ENCODE data around the gene PANK1.
"Not testable (repeated sequence)": the region's sequence is repeated elsewhere in the genome, so short reads cannot be mapped to it uniquely, and the experiment has no call there.

PANK1 gene

DNA sequence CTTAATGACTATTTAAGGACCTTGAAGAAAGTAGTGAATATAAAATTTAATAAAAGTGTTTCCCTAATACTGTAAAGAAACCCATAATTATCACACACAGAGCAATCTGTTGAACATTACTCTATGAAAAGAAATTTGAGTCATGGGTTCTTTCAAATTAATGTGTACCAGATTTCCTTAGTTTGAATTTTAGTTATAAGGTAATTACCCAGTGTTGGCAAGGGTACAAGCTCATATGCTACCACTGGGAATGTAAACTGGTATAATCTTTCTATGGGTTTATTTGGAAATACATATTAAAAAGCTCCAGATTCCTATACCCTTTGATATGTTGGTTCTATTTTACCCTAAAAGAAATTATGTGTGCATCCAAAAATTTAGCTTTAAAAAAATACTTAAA lies 22.9 kb downstream of the PANK1 start:
- in situ Hi-C loops (cut with MboI; ENCODE audit: low sequenced_read_pairs): no loop called here

DNA sequence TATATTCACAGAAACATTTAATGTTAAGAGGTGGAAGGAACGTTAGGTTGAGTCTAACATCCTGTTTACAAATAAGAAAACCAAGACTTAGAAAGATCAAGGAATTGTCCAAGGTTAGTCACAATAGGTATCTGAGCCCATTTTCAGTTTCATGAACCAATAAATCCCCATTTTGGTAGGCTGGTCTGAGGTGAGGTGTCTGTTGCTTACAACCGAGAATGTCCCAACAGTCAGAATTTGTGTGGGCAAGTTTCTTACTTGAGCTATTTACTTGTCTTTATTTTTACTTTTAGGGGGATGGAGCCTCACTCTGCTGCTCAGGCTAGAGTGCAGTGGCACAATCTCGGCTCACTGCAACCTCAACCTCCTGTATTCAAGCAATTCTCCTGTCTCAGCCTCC lies 23.6 kb downstream of the PANK1 start:
- in situ Hi-C loops (cut with MboI; ENCODE audit: low sequenced_read_pairs): no loop called here

DNA sequence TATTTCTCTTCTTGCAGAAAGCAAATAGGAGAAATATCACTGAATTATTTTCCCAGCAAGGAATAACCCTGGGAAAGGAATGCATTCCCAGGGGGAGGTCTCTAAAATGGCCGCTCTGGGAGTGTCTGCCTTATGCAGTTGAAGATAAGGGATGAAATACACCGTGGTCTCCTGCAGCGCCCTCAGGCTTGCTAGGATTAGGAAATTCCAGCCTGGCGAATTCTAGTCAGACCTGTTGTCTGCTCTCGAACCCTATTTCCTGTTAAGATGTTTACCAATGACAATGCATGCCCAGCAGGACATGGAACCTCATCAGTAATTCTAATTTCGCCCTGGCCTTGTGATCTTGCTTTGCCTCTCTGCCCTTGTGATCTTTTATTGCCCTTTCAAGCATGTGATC lies 24.7 kb downstream of the PANK1 start:
- in situ Hi-C loops (cut with MboI; ENCODE audit: low sequenced_read_pairs): not testable (repeated sequence)

DNA sequence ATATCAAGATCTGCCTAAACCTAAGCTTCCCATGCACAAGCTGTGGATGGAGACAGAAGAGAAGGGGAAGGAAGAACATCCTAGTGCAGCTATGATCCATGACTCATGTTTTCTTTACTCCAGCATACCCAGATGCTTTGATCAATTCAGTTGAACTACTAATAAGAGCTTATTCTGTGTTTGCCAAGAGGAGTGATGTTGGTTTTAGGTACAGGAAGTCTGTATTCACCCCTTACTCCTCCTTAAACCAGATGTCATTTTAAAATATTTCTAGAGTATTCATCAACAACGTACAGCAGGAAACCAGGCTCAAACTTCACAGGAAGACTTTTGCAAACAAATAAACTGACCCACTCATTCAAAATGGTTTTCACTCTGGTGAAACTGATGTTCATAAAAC lies 29.2 kb downstream of the PANK1 start:
- in situ Hi-C loops (cut with MboI; ENCODE audit: low sequenced_read_pairs): no loop called here

DNA sequence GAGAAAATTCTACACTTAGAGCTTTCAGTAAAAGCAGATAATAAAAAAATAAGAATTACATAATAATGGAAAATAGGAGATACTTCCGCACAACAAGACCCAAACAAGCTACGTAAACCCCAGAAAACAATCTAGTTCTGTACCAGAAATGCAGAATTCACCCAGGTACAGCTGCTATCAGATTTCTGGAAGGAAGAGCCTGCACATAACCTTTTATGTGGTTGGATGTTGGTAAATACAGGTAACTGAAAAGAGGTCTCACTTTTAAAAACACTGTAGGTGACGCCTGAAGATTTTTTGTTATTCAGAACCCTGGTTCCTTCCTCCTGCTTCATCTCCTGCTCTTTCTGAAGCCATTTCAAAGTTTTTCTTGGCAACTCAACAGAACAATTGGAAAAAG lies 29.9 kb downstream of the PANK1 start:
- in situ Hi-C loops (cut with MboI; ENCODE audit: low sequenced_read_pairs): no loop called here

DNA sequence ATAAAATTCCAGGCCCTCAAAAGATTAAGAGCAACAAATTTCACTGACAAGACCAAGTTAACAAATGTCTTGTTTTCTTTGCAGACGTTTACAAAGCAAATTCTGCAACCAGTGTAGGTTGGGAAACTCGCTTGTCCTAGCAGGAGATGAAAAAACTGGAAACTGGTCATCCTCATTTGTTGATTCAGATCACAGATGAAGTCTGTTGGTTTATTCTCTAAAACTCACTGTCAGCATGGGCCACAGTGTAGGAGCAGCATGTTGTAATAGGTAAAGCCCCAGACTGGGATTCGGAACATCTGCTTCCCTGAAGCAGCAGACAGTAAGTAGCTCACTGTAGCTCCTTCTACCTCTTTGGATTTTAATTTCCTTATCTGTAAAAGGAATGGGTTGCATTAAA lies 31.5 kb downstream of the PANK1 start:
- in situ Hi-C loops (cut with MboI; ENCODE audit: low sequenced_read_pairs): no loop called here

DNA sequence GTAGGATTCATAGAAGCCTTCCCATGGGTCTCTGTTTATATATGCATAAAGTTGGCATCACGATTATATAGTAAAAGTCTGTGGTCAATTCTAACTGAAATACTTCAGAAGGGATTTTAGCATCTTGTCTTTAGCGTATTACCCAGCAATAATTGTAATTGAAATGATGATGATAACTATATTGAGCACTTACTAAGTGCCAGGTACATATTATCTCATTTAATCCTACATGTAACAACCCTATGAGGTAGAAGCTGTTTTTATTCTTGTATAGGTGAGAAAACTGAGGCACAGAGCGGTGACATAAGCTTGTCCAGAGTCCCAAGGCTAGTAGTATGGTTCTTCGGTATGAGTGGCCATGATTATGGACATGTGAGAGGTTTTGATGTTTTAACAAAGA lies 33.8 kb downstream of the PANK1 start:
- in situ Hi-C loops (cut with MboI; ENCODE audit: low sequenced_read_pairs): no loop called here

DNA sequence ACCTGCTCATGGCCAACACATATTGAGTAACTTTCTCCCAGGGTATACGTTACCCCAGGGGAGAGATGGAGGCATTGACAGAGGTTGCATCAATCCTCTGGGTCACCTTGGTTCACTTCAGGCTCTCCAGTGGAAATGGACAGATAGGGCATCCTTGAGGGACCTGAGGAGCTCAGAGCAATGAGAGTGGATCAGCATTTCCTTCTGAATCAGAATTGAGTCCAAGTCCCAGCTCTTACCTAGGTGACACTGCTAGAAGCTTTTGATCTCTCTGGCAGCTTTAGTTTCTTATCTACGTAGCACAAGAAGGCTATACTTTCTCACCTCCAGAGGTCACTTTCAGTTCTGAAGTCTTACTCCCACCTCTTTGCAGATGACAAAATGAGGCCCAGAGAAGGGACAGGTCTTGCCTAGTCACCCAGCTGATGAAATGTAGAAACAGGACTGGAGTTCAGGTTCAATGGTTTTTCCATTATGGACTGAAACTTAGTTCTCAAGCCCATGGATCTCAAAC lies 35.2 kb downstream of the PANK1 start:
- in situ Hi-C loops (cut with MboI; ENCODE audit: low sequenced_read_pairs): no loop called here

DNA sequence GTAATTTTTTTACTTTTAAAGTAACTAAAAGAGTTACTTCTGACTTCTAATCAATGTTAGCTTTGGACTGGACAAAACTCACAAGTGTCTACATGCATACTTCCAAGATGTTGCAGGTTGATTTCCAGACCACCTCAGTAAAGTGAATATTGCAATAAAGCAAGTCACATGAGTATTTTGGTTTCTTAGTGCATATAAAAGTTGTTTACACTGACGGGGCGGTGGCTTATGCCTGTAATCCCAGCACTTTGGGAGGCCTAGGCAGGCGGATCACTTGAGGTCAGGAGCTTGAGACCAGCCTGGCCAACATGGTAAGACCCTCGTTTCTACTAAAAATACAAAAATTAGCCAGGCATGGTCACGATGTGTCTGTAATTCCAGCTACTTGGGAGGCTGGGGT lies 40.8 kb downstream of the PANK1 start:
- in situ Hi-C loops (cut with MboI; ENCODE audit: low sequenced_read_pairs): no loop called here

DNA sequence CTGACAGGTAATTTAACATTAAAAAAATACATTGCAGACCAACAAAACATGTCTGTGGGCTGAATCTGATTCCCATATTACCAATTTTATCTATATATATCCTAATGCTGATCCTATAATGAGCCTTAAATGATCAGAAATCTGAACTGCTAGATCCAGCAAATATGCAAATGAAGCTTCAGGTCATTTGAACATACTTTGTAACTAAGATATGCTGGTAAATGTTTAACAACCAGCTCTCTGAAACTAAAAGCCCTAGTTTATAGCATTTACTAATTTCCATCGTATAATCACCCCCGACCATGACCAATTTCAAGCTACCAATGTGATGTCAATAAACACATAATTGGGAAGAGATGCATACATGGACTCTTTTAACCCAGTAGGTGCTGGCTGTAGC lies 42.1 kb downstream of the PANK1 start:
- in situ Hi-C loops (cut with MboI; ENCODE audit: low sequenced_read_pairs): no loop called here

DNA sequence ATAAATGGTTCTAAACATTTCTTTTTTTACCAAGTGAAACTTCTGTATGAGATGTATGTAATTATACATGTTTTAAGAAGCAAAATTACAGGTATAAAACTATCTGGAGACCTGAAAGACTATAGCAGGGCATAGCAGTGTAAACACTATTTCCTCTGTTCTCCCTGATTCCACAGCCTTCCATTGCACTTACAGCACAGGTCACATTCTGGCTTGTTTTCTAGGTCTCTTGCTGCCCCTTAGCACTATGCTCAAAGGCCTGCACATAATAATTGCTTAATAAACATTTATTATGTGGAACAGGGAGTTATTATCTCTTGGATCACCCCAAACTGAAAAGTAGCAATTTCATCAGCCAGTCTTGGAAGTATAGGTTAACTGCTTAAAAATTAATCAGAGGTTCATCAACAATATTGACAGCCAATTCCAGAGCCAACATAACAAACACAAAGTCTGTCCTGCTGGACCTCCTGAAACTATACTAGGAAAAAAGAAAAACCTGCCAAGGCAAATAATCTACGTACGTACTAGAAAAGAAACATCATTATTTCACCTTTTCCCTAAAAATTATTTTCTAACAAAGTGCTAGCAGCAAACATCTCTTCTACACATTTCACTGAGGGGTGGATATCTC lies 43.2 kb downstream of the PANK1 start:
- in situ Hi-C loops (cut with MboI; ENCODE audit: low sequenced_read_pairs): no loop called here

DNA sequence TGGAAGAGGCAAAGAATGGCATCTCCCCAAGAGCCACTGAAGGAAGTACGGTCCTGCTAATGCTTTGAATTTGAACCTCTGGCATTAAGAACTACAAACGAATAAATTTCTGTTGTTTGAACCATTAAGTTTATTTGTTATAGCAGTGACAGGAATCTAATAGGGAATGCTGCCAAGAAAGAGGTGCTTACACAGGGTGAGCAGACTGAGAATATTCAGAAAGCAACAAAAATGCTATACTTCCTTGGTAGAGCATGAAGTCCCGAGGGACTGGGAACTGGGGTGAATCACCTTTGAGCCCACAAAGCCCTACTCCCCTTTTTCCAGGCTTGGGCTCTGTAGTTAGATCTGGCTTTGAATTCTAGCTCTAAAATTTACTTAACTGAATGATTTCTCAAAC lies 45.0 kb downstream of the PANK1 start:
- in situ Hi-C loops (cut with MboI; ENCODE audit: low sequenced_read_pairs): no loop called here

DNA sequence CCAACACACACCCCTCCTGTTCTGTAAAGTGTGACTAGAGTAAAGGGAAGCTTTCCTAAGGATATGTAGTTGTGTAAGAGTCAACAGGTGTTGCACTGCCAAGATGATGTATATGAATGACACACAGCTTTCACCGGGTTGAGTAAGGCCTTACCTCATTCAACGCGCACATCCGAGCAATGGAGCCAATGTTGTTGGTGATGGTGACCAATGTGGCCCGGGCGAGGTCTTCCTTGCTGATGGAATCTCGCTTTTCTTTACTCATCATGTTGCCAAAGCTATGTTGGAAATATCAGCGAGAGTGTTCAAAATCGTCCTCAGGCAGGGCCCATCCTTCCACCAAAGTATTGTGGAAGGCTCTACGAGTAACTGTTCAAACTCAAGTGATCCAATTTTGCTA lies 52.0 kb downstream of the PANK1 start:
- in situ Hi-C loops (cut with MboI; ENCODE audit: low sequenced_read_pairs): no loop called here

DNA sequence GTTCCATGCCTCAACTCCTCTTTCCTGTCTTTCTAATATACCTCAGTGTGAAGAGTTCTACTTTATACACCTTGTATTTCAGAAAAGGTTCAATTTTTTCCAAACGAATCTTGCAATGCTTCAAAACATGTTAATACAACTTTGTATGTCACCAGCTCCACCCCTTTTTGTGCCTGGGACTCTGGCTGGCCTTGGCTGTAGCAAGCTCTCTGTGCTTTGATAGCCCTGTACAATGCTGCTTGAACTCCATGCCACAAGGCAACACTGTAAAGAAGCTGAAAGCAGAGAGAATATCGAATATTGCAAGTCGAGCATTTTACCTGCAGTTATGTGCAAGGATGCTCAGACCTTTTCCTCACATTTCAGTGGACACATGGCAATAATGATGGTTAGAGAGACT lies 52.5 kb downstream of the PANK1 start:
- in situ Hi-C loops (cut with MboI; ENCODE audit: low sequenced_read_pairs): no loop called here

DNA sequence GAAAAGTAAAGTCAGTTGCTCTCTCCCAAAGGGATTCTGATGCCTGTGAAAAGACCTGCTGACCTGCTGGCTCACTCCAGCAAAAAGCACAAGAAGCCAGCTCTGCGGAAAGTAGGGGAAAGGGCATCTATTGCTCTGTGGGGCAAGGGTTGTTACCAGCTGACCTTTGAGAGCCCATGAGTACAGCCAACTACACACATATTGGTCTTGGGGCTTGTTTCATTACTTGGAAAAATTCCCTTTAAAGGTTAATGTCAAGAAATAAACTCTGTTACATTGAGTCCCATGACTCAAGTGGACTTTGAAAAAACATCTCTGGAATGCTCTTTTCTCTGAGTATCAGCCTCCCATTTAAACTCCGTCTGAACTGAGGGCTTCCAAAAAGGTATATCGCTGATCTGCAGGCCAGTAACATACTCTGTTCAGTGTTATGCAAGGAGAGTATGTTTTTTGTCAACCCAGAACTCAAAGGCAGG lies 53.2 kb downstream of the PANK1 start:
- in situ Hi-C loops (cut with MboI; ENCODE audit: low sequenced_read_pairs): no loop called here

DNA sequence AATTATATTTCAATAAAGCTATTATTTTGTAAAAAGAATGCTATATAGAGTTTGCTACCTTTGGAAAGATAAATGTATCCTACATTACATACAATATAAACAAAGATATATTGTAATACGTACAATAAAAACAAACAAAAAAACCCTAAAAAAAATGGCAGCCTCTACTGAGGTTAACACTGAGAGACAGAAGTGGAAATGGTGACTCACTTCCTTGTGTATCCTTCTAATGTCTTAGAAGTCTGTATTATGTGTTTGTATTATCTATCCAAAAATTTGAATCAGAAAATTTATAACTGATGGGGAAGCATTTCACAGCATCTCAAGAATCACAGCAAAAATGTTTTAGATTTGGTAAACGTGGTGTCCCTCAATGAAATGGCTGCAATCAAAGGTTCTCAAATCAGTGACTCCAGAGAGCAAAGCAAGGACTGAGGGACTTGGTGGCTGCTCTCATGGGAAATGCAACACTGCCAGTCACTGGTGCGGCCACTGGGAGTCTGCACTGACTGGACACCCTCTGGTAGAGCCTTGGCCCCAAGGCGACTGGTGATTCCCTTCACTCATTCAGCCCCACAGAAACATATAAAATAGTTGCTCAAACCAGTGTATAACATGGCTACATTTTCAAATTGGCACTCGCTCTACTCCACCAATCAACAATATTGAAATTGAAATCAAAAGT lies 53.8 kb downstream of the PANK1 start:
- in situ Hi-C loops (cut with MboI; ENCODE audit: low sequenced_read_pairs): no loop called here

DNA sequence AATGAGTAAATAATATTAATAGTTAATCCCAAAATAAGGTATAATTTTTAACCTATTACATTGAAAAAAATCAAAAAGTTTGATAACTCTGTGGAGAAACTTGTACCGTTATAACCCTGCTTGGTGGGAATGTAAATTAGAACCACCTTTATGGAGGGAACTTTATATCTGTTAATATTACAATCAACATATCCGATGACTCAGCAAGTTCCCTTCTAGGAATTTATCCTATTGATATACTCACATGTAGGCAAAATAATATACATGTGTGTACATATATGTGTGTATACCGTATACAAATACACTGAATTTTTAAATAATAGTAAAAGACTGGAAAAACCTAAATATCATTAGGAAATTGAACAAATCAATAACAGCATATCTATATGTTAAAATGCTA lies 54.7 kb downstream of the PANK1 start:
- in situ Hi-C loops (cut with MboI; ENCODE audit: low sequenced_read_pairs): no loop called here

DNA sequence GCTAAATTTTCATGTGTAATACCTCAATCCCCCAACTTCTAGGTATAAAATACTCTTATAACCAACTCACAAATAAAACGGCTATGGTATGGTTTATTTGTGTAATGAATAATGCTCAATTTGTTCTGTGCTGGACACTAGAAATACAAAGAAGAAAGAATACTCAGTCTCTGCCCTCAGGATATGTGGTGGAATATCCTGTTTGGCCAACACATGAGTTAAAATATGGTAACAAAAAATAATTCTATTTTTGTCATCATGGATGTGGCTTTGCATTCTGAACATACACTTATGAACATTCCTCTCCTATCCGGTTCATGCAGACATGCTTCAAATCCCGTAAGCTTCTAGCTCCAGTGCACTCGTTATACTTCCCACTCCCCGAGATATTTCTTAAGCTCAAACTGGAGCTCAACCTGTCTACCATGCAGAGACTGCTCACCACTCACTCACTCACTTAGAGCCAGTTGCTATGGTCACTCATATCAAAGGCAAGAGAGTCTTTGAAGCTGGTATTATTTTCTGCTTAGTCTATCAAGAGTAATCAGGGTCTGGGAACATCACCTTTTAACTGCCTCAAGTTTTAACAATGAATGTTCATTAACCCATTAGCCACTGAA lies 55.8 kb downstream of the PANK1 start:
- in situ Hi-C loops (cut with MboI; ENCODE audit: low sequenced_read_pairs): no loop called here

DNA sequence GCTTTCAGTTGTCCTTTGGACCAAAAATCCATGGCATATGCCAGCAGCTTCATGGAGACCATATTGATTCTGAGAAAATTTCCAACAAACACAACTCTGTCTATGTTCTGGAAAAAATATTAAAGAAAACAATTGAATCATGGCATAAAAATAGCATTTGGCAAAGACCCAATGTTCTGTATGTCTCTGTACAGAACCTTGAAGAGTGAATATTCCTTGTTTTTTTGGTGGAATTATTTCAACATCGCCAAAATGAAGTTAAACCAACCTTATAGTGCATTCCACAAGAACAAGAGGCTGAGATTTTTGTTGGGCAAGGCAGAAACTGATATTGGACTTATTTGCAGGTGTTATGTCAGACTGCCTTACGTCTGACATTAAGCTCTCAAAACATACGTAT lies 56.4 kb downstream of the PANK1 start:
- in situ Hi-C loops (cut with MboI; ENCODE audit: low sequenced_read_pairs): no loop called here

DNA sequence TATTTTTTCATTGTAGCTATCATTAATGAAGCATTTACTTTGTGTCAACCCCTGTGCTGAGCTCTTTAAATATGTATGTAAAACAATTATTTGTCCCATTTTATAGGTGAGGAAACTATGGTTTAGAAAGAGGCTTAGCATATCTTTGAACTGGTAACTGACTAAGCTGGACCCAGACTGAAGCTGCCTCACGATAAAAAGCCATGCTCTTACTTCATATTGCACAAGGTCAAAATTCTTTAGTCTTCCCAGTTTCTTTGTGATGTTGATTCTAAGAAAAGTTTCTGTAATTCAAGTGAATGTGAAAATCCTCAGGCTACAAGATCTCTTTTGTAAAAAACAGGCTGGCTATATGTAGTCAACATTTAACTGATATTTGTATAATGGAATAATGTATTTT lies 63.0 kb downstream of the PANK1 start:
- in situ Hi-C loops (cut with MboI; ENCODE audit: low sequenced_read_pairs): no loop called here

DNA sequence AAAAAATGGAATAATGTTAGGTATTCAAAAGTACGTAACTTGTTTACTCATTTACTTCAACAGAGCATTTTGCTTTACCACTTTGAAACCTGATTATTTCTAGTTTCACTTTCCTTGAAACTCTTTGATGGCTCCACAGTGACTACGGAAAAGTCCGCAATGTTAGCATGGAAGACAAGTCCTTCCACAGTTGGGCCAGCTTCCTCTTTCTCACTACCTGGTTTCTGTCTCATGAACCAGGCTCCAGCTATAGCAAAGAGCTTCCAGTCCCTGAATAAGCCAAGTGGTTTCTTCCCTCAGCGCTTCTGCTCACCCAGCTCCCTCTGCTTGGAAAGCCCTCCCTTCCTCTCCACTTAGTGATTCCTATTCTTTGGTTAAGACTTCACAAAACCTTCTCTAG lies 64.8 kb downstream of the PANK1 start:
- in situ Hi-C loops (cut with MboI; ENCODE audit: low sequenced_read_pairs): no loop called here

DNA sequence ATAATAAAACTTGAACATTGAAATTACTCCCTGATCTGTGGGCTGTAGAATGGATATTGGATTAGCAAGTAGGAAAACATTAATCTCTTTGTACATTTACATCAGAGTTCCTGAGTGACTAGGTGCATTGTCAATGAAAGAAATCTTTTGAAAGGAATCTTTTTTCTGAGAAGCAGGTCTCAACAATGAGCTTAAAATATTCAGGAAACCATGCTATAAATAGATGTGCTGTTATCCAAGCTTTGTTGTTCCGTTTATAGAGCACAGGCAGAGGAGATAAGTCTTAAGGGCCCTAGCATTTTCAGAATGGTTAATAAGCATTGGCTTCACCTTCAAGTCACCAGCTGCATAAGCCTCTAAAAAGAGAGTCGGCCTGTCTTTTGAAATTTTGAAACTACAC lies 68.3 kb downstream of the PANK1 start:
- in situ Hi-C loops (cut with MboI; ENCODE audit: low sequenced_read_pairs): no loop called here
